ENCODE results near the gene STS.

STS gene

DNA sequence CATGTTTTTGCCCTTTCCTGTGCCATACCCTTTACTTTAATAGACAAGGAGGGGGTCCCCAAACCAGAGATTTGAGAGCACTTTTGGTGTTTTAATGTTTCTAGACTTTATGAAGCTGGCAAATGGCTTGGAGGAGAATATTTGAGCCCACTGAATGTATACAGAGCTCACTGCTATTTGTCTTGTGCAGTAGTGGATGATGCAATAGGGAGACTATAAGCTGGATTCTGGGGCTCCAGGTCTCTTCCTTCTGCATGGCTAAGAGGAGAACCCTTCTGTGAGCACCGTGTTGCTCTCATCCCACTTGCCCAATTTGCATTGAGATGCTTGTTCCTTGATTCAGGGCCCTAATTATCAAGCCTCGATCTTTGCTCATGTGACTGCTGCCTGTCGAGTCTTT, 9.4 kb downstream of the STS start:
- no peaks in the 10 kb centered on the region for H3K9me3 ChIP-seq (ENCODE audit: severe bottlenecking)
- no peaks in the 10 kb centered on the region for H3K36me3 ChIP-seq
- no peak for TF ChIP-seq CTCF (IDR thresholded peaks at IDR 0.05; ENCODE audit: low read depth, low read length)
- no peaks in the 10 kb centered on the region for H3K27me3 ChIP-seq (ENCODE audit: insufficient read depth, low read depth, severe bottlenecking)
- no peak for DNase-seq
- H3K27ac ChIP-seq, result no peak overlapping the region
- H3K4me3 ChIP-seq (ENCODE audit: low read depth, low read length), result no peak overlapping the region

GRCh38 chrX:7158468-7158990, 11.0 kb downstream of the STS start:
- H3K9me3 ChIP-seq (ENCODE audit: severe bottlenecking), result no peaks in the 10 kb centered on the region
- H3K4me3 ChIP-seq (ENCODE audit: low read depth, low read length), result no peak overlapping the region
- TF ChIP-seq CTCF (IDR thresholded peaks at IDR 0.05; ENCODE audit: low read depth, low read length), result no peak
- no peak for DNase-seq
- H3K36me3 ChIP-seq, result no peaks in the 10 kb centered on the region
- no peaks in the 10 kb centered on the region for H3K27me3 ChIP-seq (ENCODE audit: insufficient read depth, low read depth, severe bottlenecking)
- H3K27ac ChIP-seq, result no peak overlapping the region

- Histone ChIP-seq H3K27ac (no peak overlapping the region), H3K4me3 (ENCODE audit: low read depth, low read length) (no peak overlapping the region), H3K27me3 (ENCODE audit: insufficient read depth, low read depth, severe bottlenecking) (no peaks in the 10 kb centered on the region), H3K36me3 (no peaks in the 10 kb centered on the region), H3K9me3 (ENCODE audit: severe bottlenecking) (no peaks in the 10 kb centered on the region)
- TF ChIP-seq CTCF (IDR thresholded peaks at IDR 0.05; ENCODE audit: low read depth, low read length), result no peak
- no peak for DNase-seq
Observed at GRCh38 chrX:7159149-7159861, 11.8 kb downstream of the STS start.

- DNase-seq, result no peak
Observed at GRCh38 chrX:7163146-7163677, 15.7 kb downstream of the STS start.

GRCh38 chrX:7164174-7164573, 16.7 kb downstream of the STS start:
- no peaks in the 10 kb centered on the region for H3K36me3 ChIP-seq
- no peak for DNase-seq
- H3K9me3 ChIP-seq (ENCODE audit: severe bottlenecking), result no peaks in the 10 kb centered on the region
- no peak overlapping the region for H3K27ac ChIP-seq
- no peaks in the 10 kb centered on the region for H3K27me3 ChIP-seq (ENCODE audit: insufficient read depth, low read depth, severe bottlenecking)
- H3K4me3 ChIP-seq (ENCODE audit: low read depth, low read length), result no peak overlapping the region
- TF ChIP-seq CTCF (IDR thresholded peaks at IDR 0.05; ENCODE audit: low read depth, low read length), result no peak

More at GRCh38 chrX:7163146-7163677, 15.7 kb downstream of the STS start:
- Histone ChIP-seq H3K4me3 (ENCODE audit: low read depth, low read length) (no peak overlapping the region), H3K36me3 (no peaks in the 10 kb centered on the region), H3K27me3 (ENCODE audit: insufficient read depth, low read depth, severe bottlenecking) (no peaks in the 10 kb centered on the region), H3K27ac (no peak overlapping the region), H3K9me3 (ENCODE audit: severe bottlenecking) (no peaks in the 10 kb centered on the region)
- TF ChIP-seq CTCF (IDR thresholded peaks at IDR 0.05; ENCODE audit: low read depth, low read length), result no peak

Data from WERI-Rb-1 (cell line).